Measurements from ENCODE around the gene ANKRD31.
A peak's percentile ranks its signal among the peaks of the same experiment; 100 is the strongest.

ANKRD31 gene

GRCh38 chr5:75018805-75019587, 217.7 kb downstream of the ANKRD31 start:
- Histone ChIP-seq H3K4me2 (ENCODE audit: low read depth, low read length, poor library complexity, severe bottlenecking) (peak overlapping the region; percentile 54), H3K9me2 (replicated peaks; ENCODE audit: low read depth, low read length) (no peaks in the 10 kb centered on the region), H3K9me3 (ENCODE audit: insufficient read depth, low read depth, low read length) (no peaks in the 10 kb centered on the region), H3K4me3 (ENCODE audit: low read length, poor library complexity, severe bottlenecking) (no peak overlapping the region), H3K36me3 (ENCODE audit: insufficient read depth, low read length) (no peaks in the 10 kb centered on the region), H3K9ac (ENCODE audit: low read depth, low read length, poor library complexity, severe bottlenecking) (no peak overlapping the region), H3K4me1 (ENCODE audit: insufficient read depth, low read length, poor library complexity, severe bottlenecking) (peaks cover 45% of the 10 kb centered on the region), H4K20me1 (ENCODE audit: insufficient read depth, low read length, poor library complexity, severe bottlenecking) (no peaks in the 10 kb centered on the region), H3K27me3 (ENCODE audit: insufficient read depth, low read length, poor library complexity, severe bottlenecking) (no peaks in the 10 kb centered on the region), H3F3A (ENCODE audit: low read depth) (no peaks in the 10 kb centered on the region; the same call in 1 of the 2 replicates), H2AFZ (ENCODE audit: low read length) (no peak overlapping the region), H3K79me2 (ENCODE audit: insufficient read depth, low read length) (no peaks in the 10 kb centered on the region)
- TF ChIP-seq EZH2phosphoT487 (IDR thresholded peaks at IDR 0.05; ENCODE audit: borderline replicate concordance): no peak
- TF ChIP-seq CTCF (conservative IDR thresholded peaks at IDR 0.05; ENCODE audit: low read length): no peak
